ENCODE measurements around the gene MOB3C.

DNA sequence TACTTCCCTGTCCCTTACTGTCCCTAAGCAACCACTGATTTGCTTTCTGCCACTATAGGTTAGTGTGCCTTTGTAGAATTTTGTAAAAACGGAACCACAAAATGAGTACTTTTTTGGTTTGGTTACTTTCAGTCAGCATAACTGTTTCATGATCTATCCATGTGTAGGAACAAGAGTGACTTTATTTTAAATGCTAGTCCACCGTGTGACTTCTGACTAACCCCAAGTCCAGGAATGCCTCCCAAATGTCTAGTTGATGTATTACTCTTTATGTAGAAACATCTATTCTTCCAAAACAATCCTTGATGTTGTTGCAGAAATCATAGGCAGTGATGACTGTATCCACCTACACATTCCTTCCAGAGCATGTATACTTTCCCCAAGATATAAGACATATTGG, 30.2 kb upstream of the MOB3C start:
- TF ChIP-seq, protein P1, sequence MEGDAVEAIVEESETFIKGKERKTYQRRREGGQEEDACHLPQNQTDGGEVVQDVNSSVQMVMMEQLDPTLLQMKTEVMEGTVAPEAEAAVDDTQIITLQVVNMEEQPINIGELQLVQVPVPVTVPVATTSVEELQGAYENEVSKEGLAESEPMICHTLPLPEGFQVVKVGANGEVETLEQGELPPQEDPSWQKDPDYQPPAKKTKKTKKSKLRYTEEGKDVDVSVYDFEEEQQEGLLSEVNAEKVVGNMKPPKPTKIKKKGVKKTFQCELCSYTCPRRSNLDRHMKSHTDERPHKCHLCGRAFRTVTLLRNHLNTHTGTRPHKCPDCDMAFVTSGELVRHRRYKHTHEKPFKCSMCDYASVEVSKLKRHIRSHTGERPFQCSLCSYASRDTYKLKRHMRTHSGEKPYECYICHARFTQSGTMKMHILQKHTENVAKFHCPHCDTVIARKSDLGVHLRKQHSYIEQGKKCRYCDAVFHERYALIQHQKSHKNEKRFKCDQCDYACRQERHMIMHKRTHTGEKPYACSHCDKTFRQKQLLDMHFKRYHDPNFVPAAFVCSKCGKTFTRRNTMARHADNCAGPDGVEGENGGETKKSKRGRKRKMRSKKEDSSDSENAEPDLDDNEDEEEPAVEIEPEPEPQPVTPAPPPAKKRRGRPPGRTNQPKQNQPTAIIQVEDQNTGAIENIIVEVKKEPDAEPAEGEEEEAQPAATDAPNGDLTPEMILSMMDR (IDR thresholded peaks at IDR 0.05): no peak
- TF ChIP-seq EP300 (IDR thresholded peaks at IDR 0.05; ENCODE audit: borderline replicate concordance in 1 of 2, low read depth in 1 of 2, low read length in 1 of 2): no peak
